Measurements from ENCODE around the gene POLN.

GRCh38 chr4:2251795-2252529 lies 10.0 kb upstream of the POLN start:
- TF ChIP-seq CTCF (conservative IDR thresholded peaks at IDR 0.05; ENCODE audit: low read depth in 2 of 2) (no peak), POLR2AphosphoS5 (IDR thresholded peaks at IDR 0.05; ENCODE audit: low read depth) (no peak), EZH2 (IDR thresholded peaks at IDR 0.05; ENCODE audit: low read depth, unreplicated experiment) (no peak), JUNB (IDR thresholded peaks at IDR 0.05; ENCODE audit: unreplicated experiment) (no peak), ZNF462 (CRISPR knock-in tag; IDR thresholded peaks at IDR 0.05) (no peak), CREB1 (CRISPR knock-in tag; IDR thresholded peaks at IDR 0.05; ENCODE audit: low read depth) (no peak)
- TF ChIP-seq, protein P1, sequence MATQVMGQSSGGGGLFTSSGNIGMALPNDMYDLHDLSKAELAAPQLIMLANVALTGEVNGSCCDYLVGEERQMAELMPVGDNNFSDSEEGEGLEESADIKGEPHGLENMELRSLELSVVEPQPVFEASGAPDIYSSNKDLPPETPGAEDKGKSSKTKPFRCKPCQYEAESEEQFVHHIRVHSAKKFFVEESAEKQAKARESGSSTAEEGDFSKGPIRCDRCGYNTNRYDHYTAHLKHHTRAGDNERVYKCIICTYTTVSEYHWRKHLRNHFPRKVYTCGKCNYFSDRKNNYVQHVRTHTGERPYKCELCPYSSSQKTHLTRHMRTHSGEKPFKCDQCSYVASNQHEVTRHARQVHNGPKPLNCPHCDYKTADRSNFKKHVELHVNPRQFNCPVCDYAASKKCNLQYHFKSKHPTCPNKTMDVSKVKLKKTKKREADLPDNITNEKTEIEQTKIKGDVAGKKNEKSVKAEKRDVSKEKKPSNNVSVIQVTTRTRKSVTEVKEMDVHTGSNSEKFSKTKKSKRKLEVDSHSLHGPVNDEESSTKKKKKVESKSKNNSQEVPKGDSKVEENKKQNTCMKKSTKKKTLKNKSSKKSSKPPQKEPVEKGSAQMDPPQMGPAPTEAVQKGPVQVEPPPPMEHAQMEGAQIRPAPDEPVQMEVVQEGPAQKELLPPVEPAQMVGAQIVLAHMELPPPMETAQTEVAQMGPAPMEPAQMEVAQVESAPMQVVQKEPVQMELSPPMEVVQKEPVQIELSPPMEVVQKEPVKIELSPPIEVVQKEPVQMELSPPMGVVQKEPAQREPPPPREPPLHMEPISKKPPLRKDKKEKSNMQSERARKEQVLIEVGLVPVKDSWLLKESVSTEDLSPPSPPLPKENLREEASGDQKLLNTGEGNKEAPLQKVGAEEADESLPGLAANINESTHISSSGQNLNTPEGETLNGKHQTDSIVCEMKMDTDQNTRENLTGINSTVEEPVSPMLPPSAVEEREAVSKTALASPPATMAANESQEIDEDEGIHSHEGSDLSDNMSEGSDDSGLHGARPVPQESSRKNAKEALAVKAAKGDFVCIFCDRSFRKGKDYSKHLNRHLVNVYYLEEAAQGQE (IDR thresholded peaks at IDR 0.05; ENCODE audit: unreplicated experiment), result no peak
